ENCODE data around the gene TMEM91.

TMEM91 gene

DNA sequence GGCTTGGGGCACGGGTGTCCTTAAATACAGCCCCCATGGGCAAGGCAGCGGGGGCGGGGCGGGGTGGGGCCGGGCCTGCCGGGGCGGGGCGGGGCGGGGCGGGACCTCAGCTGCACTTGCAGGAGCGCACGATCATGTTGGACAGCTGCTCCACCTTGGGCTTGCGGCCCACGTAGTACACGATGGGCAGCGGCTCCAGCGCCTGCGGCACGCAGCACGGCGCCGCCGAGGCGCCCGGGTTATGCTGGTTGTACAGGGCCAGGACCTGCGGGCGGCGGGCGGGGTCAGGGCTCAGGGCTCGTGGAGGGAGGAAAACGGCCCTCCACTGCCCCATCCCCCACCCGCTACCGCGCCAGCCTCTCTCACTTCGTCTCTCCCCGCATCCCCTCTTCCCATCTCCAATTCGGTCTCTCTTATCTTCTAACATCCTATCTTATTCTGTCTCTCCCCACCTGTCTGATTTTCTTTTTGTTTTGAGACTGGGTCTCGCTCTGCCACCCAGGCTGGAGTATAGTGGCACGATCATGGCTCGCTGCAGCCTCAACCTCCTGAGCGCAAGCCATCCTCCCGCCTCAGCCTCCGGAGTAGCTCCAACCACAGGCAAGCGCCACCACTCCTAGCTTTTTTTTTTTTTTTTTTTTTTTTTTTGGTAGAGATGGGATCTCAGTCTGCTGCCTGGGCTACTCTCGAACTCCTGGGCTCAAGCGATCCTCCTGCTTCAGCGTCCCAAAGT is 45.2 kb upstream of the TMEM91 start:
- no peak overlapping the region for H3K4me3 ChIP-seq (ENCODE audit: low read length)
- TF ChIP-seq CTCF (conservative IDR thresholded peaks at IDR 0.05; ENCODE audit: low read depth, low read length): no peak
- no peak for DNase-seq (ENCODE audit: low read depth)

- no peak overlapping the region for H3K4me3 ChIP-seq (ENCODE audit: low read length)
- no peak for DNase-seq (ENCODE audit: low read depth)
- no peak for TF ChIP-seq CTCF (conservative IDR thresholded peaks at IDR 0.05; ENCODE audit: low read depth, low read length)
These were observed 44.3 kb upstream of the TMEM91 start for GRCh38 chr19:41332000-41332399.

- no peak for TF ChIP-seq CTCF (conservative IDR thresholded peaks at IDR 0.05; ENCODE audit: low read depth, low read length)
- no peak overlapping the region for H3K4me3 ChIP-seq (ENCODE audit: low read length)
- DNase-seq (ENCODE audit: low read depth): no peak
These were observed 43.9 kb upstream of the TMEM91 start for GRCh38 chr19:41332468-41332867.

DNA sequence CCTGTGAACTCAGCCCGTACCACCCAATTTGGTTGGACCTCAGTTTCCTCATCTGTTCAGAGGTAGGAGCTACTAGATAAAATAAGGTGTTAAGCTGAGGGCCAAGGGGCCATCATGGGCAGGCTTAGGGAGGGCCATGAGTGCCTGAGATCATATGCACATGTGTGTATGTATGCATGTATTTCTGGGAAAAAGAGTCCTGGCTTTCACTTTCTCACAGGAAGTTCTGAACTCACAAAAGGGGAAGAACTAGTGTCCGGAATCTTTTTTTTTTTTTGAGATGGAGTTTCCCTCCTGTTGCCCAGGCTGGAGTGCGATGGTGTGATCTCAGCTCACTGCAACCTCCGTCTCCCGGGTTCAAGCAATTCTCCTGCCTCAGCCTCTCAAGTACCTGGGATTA is 41.5 kb upstream of the TMEM91 start:
- DNase-seq (ENCODE audit: low read depth): no peak
- TF ChIP-seq CTCF (conservative IDR thresholded peaks at IDR 0.05; ENCODE audit: low read depth, low read length): no peak
- H3K4me3 ChIP-seq (ENCODE audit: low read length): no peak overlapping the region

- DNase-seq (ENCODE audit: low read depth): no peak
- no peak for TF ChIP-seq CTCF (conservative IDR thresholded peaks at IDR 0.05; ENCODE audit: low read depth, low read length)
- H3K4me3 ChIP-seq (ENCODE audit: low read length): no peak overlapping the region
These were observed 40.9 kb upstream of the TMEM91 start for GRCh38 chr19:41335467-41335866.

GRCh38 chr19:41339936-41340335 is 36.4 kb upstream of the TMEM91 start:
- H3K4me3 ChIP-seq (ENCODE audit: low read length): no peak overlapping the region
- no peak for TF ChIP-seq CTCF (conservative IDR thresholded peaks at IDR 0.05; ENCODE audit: low read depth, low read length)

More at GRCh38 chr19:41339936-41340335, 36.4 kb upstream of the TMEM91 start:
- no peak for DNase-seq (ENCODE audit: low read depth)
